Neural progenitor cell (in vitro differentiated cells): Measurements from ENCODE around the gene VPS37B.

Source experiments
- CTCF ChIP-seq: fragments of 200-600 bp; sonication (generic); IDR thresholded peaks from 2 replicates; pipeline ENCODE4 v1.5.1; 2017; ENCODE audit warnings: antibody characterized with exemption, mild to moderate bottlenecking
- EZH2 ChIP-seq: fragments of 200-600 bp; sonication (generic); IDR thresholded peaks from 2 replicates; pipeline ENCODE4 v1.6.1; 2017; ENCODE audit warnings: antibody characterized with exemption, mild to moderate bottlenecking, moderate library complexity
- EZH2phosphoT487 ChIP-seq: fragments of 200-600 bp; sonication (generic); IDR thresholded peaks from 2 replicates; pipeline ENCODE4 v1.6.1; 2017; ENCODE audit warnings: antibody characterized with exemption

DNA sequence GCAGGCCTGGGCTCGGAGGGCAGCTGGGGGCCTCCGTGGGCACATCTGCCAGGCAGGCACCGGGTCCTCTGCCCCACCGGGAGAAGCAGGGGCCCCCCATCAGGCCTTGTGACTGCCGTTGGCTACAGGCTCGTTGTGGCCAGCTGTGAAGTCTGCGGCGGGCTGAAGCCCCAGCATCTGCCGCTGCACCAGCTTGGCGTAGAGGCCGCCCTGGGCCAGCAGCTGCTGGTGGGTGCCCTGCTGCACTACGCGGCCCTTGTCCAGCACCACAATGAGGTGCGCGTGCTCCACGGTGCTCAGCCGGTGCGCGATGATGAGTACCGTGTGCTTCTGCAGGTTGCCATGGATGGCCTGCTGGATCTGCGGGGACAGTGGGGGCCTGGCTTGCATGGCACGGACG is 33.9 kb upstream of the VPS37B start:
- TF ChIP-seq CTCF = no peak
- no peak for TF ChIP-seq EZH2phosphoT487
- no peak for TF ChIP-seq EZH2
